Spleen (tissue), 11 donors: ENCODE data around the gene REN. TPM values are rescaled to one million over a fixed set of nuclear protein-coding genes. Genes with fewer than 3 reads are reported as not detected.

Experiments
- DNase-seq: peaks from one replicate; pipeline ENCODE4 v3.0.0-alpha.2; 2020
- H3K27ac ChIP-seq, 8 donors: fragments of 200-600 bp; sonication (generic) in 7 of 8; 1 replicate in 4 of 8; 2 replicates in 4 of 8; pipeline versions ENCODE4 v1.5.0 to v1.8.0; 2016 to 2021; ENCODE audit warnings: inconsistent platforms in 4 of 8, mild to moderate bottlenecking in 4 of 8, moderate library complexity in 1 of 8
- H3K27me3 ChIP-seq, 7 donors: fragments of 200-600 bp; sonication (generic) in 6 of 7; replicated peaks in 1 of 7; 1 replicate in 4 of 7; 2 replicates in 3 of 7; pipeline versions ENCODE4 v1.5.0 to v1.8.0; 2016 to 2021; ENCODE audit warnings: inconsistent platforms in 3 of 7, mild to moderate bottlenecking in 1 of 7
- H3K36me3 ChIP-seq, 6 donors: fragments of 200-600 bp; sonication (generic) in 5 of 6; 1 replicate in 4 of 6; 2 replicates in 2 of 6; pipeline versions ENCODE4 v1.5.0 to v1.8.0; 2016 to 2021; ENCODE audit warnings: inconsistent platforms in 2 of 6
- H3K4me1 ChIP-seq, 6 donors: fragments of 200-600 bp; sonication (generic) in 5 of 6; 1 replicate in 3 of 6; 2 replicates in 3 of 6; pipeline versions ENCODE4 v1.5.0 to v1.8.0; 2016 to 2021; ENCODE audit warnings: inconsistent platforms in 3 of 6
- H3K4me3 ChIP-seq, 8 donors: fragments of 200-600 bp; sonication (generic) in 7 of 8; 1 replicate in 4 of 8; 2 replicates in 4 of 8; pipeline versions ENCODE4 v1.5.0 to v1.8.0; 2016 to 2021; ENCODE audit warnings: inconsistent platforms in 4 of 8, mild to moderate bottlenecking in 4 of 8, moderate library complexity in 2 of 8
- H3K9me3 ChIP-seq, 8 donors: fragments of 200-600 bp; sonication (generic) in 7 of 8; 1 replicate in 4 of 8; 2 replicates in 4 of 8; pipeline versions ENCODE4 v1.5.0 to v1.8.0; 2016 to 2021; ENCODE audit warnings: inconsistent platforms in 4 of 8
- POLR2A ChIP-seq, 3 donors: fragments of 450-650 bp; IDR thresholded peaks; one replicate each; pipeline ENCODE4 v1.5.1; 2017; ENCODE audit warnings: antibody characterized with exemption in 3 of 3, mild to moderate bottlenecking in 1 of 3
- POLR2AphosphoS5 ChIP-seq, 3 donors: sonication (generic); formaldehyde crosslinking; IDR thresholded peaks; one replicate each; pipeline ENCODE4 v1.5.1; 2017; ENCODE audit warnings: antibody characterized with exemption in 3 of 3
- WGBS, 5 donors: extraction: QIAGEN DNeasy Blood & Tissue Kit in 3 of 5; methylation state at CpG; one replicate each; pipeline versions ENCODE4 v1.1.5 to v1.1.7; 2013 to 2018; 5-methylcytosine and 5-hydroxymethylcytosine counted together
- intact Hi-C: fragments of 100-400 bp; cut with DNase I; formaldehyde crosslinking; loops from one replicate; pipeline ENCODE4 v1.15.0; 2023; ENCODE audit warnings: low total_unique reads
- polyA plus RNA-seq, 3 donors: library from polyadenylated mRNA; stranded (reverse); fragments of 200-250 nt; gene quantifications; one replicate each; pipeline ENCODE4 v1.2.1, GENCODE V29; 2013
- total RNA-seq, 7 donors: library from RNA; depleted of rRNA in 3 of 7; stranded (reverse); fragments of >200 nt in 3 of 7; fragmentation: NEBNext Ultra II Directional in 4 of 7; extraction: Animal tissue kit (Norgen Biotek cat#: 25700) in 4 of 7; gene quantifications; one replicate each; pipeline versions ENCODE4 v1.1.0 to v1.2.1, GENCODE V29; 2016 to 2021
- TF ChIP-seq, protein P1 (sequence below), 11 experiments: fragments of 200-600 bp in 7 of 11; fragments of 450-650 bp in 4 of 11; sonication (generic) in 4 of 11; IDR thresholded peaks in 8 of 11; conservative IDR thresholded peaks in 3 of 11; 1 replicate in 7 of 11; 2 replicates in 4 of 11; pipeline versions ENCODE4 v1.4.0 to v1.8.0; 2016 to 2021; ENCODE audit warnings: antibody characterized with exemption in 11 of 11, inconsistent platforms in 4 of 11, mild to moderate bottlenecking in 1 of 11
- donor health status: healthy with polysubstance abuse.
- donor health status: DM: no; HTN: no; CAD: no; lungs with moderate emphysema.
- donor health status: DM: no; HTN: no; CAD: no.
- donor health status: Bipolar disorder and iron deficiency.
- donor health status: healthy.
- donor health status: DM: no; HTN: no; CAD: no.
- donor health status: DM: yes; HTN: yes; CAD: no.

REN gene
- total and polyA plus RNA-seq, 10 donors = 0.12 to 0.25 TPM; not detected in 8

DNA sequence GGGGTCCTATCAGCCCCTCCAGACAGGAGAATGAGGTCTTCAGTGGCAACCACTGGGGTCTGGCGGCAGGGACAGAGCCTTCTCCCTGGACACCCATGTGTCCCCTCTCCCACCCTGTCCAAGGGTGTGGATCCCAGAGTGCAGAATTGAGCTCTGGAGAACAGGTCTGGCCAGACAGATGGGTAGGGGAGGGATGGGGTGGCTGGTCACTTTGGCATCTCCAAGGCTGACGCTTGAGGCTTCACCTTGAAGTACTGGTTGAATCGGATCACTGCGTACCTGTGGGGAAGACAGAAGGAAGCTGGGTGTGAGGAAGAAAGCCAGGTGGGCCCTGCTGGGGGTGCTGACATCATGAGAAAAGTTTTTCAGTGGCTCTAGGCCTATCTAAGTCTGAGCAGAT, 34.2 kb downstream of the REN start:
- Histone ChIP-seq H3K27ac (no peak overlapping the region), H3K4me3 (no peak overlapping the region), H3K9me3 (no peaks in the 10 kb centered on the region), H3K4me1 (peaks cover 0 to 31% (median 16%) of the 10 kb centered on the region in 6 donors), H3K27me3 (peaks cover 0 to 17% (median 0%) of the 10 kb centered on the region in 7 donors), H3K36me3 (peaks cover 0 to 18% (median 0%) of the 10 kb centered on the region in 6 donors)
- intact Hi-C loops = no loop called here
- DNase-seq = no peak
- 85 to 93% (median 91%) methylated on average over 4 of the region's 4 CpGs for WGBS, 5 donors
- TF ChIP-seq, protein P1, sequence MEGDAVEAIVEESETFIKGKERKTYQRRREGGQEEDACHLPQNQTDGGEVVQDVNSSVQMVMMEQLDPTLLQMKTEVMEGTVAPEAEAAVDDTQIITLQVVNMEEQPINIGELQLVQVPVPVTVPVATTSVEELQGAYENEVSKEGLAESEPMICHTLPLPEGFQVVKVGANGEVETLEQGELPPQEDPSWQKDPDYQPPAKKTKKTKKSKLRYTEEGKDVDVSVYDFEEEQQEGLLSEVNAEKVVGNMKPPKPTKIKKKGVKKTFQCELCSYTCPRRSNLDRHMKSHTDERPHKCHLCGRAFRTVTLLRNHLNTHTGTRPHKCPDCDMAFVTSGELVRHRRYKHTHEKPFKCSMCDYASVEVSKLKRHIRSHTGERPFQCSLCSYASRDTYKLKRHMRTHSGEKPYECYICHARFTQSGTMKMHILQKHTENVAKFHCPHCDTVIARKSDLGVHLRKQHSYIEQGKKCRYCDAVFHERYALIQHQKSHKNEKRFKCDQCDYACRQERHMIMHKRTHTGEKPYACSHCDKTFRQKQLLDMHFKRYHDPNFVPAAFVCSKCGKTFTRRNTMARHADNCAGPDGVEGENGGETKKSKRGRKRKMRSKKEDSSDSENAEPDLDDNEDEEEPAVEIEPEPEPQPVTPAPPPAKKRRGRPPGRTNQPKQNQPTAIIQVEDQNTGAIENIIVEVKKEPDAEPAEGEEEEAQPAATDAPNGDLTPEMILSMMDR (IDR thresholded peaks at IDR 0.05 in 8 of 11, conservative IDR thresholded peaks at IDR 0.05 in 3 of 11) = no peak
- no peak for TF ChIP-seq POLR2A (IDR thresholded peaks at IDR 0.05)
- no peak for TF ChIP-seq POLR2AphosphoS5 (IDR thresholded peaks at IDR 0.05)

DNA sequence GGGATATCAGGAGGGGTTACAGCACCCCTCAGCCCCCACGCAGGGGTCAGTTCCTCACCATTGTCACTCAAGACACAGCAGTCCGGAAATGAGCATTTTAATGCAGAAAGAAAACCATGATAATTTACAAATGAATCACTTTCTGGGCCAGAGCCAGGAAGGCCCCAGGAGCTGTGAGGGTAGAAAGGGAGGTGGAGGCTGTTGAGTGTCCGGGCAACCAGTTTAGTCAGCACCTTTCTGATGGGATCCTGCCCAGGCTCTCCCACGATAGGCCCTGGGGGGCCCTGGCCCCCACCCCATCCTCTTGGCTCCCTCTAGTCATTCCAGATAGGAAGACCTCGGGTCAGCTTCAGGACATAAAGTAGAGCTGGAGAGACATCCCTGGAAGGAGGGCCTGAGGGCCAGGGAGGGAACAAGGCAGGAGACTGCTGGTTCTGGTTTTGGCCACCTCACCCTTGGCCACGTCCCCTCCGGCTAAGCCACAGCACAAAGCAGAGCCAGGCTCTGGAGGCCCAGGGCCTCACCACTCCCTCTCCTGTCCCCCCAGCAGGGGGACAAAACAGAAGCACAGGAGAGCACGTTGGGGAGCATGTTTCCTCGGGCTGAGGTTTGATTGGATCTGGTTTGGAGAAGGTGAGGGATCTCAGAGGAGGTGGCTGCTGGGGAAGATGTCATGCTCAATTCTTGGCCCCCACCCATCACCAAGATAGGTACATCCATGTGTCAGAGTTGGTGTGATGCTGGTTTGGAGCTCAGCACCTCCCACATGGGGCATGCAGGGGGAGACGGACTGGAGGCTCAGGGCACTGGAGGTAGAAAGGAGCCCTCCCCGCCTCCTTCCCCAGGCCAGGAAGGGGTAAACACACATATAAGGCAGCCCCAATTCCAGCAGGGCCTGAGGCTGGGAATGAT, 34.9 kb downstream of the REN start:
- peak in 1 of 3 donors; percentile 20 for TF ChIP-seq POLR2AphosphoS5 (IDR thresholded peaks at IDR 0.05)
- TF ChIP-seq, protein P1 (IDR thresholded peaks at IDR 0.05 in 8 of 11, conservative IDR thresholded peaks at IDR 0.05 in 3 of 11) = no peak
- TF ChIP-seq POLR2A (IDR thresholded peaks at IDR 0.05) = no peak
- Histone ChIP-seq H3K36me3 (peaks cover 0 to 17% (median 0%) of the 10 kb centered on the region in 6 donors), H3K4me3 (no peak overlapping the region), H3K27ac (peak overlapping the region in 1 of 8 donors; percentile 17), H3K9me3 (no peaks in the 10 kb centered on the region), H3K27me3 (peaks cover 0 to 17% (median 0%) of the 10 kb centered on the region in 7 donors), H3K4me1 (peaks cover 0 to 38% (median 17%) of the 10 kb centered on the region in 6 donors)
- DNase-seq = no peak
- intact Hi-C loops = no loop called here
- 63 to 81% (median 70%) methylated on average over 10 to 11 of the region's 11 CpGs for WGBS, 5 donors

DNA sequence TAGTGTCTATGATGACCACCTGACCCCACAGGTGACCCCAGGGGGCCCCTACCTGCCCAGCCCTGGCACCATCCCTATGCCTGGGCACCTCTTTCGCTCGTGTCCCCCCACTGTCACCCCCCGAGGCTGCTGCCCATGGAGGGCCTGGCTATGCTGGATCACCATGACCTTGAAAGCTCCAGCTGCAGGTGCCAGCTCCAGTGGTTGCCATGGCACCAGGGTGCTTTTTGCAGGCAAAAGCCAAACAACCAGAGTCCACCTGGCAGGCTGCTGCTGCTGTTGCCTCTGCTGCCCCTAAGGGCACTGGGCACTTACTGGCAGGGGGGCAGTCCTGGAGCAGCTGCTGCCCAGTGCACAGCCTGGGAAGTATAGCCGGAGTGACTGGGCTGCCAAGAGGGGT, 36.0 kb downstream of the REN start:
- H3K9me3 ChIP-seq = no peaks in the 10 kb centered on the region
- no peak overlapping the region for H3K27ac ChIP-seq
- H3K36me3 ChIP-seq = peaks cover 0 to 27% (median 0%) of the 10 kb centered on the region in 6 donors
- no peak for TF ChIP-seq POLR2A (IDR thresholded peaks at IDR 0.05)
- peak in 2 of 3 donors; percentile 15 to 41 for TF ChIP-seq POLR2AphosphoS5 (IDR thresholded peaks at IDR 0.05)
- peaks cover 0 to 17% (median 0%) of the 10 kb centered on the region in 7 donors for H3K27me3 ChIP-seq
- 73 to 90% (median 79%) methylated on average over 3 to 4 of the region's 4 CpGs for WGBS, 5 donors
- H3K4me3 ChIP-seq = no peak overlapping the region
- DNase-seq = no peak
- intact Hi-C loops = no loop called here
- peaks cover 0 to 40% (median 17%) of the 10 kb centered on the region in 6 donors for H3K4me1 ChIP-seq

DNA sequence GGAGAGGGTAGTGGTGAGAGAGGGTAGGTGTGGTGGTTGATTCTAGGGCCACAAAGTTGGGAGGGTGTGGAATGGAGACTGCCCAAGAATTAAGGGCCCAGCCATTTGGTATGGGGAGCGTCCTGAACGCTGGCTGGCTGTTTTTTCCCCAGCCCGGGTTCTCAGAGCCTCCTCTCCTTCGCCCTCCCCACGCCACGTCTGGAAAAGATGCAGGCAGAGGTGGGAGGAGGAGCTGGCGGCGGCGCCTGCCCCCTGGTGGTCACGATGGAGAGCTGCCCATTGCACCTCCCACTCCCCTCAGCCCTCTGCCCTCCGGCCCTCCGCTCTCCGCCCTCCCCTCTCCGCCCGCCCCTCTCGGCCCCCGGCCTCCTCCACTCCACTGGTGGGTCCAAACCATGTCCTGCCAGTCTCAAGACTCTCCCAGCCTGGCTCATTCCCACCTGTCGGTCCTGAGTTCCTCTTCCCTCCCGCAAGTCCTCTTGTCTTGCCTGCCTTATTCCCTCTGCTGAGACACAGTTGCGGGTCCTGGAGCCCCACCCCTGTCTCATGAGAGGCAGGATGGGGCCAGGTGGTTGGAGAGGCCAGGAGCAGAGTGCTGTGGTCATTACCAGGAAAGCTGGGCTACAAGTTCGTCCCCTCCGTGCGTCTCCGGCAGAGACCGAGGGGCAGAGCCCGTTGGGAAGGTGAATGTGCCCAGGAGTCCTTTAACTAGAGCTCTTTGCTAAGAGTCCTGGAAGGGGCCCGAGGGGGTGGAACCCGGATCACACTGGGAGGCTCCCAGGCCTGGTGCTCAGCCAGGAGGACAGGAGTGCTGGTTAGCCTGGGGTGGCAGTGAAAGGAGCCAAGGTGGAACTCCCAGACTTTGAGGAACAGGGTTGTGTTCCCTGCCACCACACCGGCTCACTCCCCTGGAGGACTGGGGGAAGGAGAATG, 36.9 kb downstream of the REN start:
- Histone ChIP-seq H3K27me3 (peaks cover 0 to 17% (median 0%) of the 10 kb centered on the region in 7 donors), H3K9me3 (no peaks in the 10 kb centered on the region), H3K36me3 (peaks cover 0 to 28% (median 2%) of the 10 kb centered on the region in 6 donors), H3K4me3 (peak overlapping the region in 1 of 8 donors; percentile 28), H3K4me1 (peaks cover 0 to 40% (median 17%) of the 10 kb centered on the region in 6 donors), H3K27ac (peak overlapping the region in 1 of 8 donors; percentile 36)
- DNase-seq = peak; percentile 91
- intact Hi-C loops = loop anchor here (5.0 kb wide), 1 partner anchor 257 kb away; no protein-coding TSS in a partner anchor
- TF ChIP-seq POLR2A (IDR thresholded peaks at IDR 0.05) (no peak), POLR2AphosphoS5 (IDR thresholded peaks at IDR 0.05) (peak; percentile 44 to 75 (median 66))
- TF ChIP-seq, protein P1 (IDR thresholded peaks at IDR 0.05 in 8 of 11, conservative IDR thresholded peaks at IDR 0.05 in 3 of 11) = peak; percentile 61 to 96 (median 89)
- 29 to 45% (median 30%) methylated on average over 22 to 29 of the region's 29 CpGs for WGBS, 5 donors
